Measurements from ENCODE around the gene AASDH. TPM values are rescaled to one million over a fixed set of nuclear protein-coding genes. Genes with fewer than 3 reads are reported as not detected.

The AASDH gene
- total and polyA plus RNA-seq, 2 of the 13 experiments (the other 11 are each of a cell fraction or from before 2014, with no cell fraction given), result 12.6 to 14.1 TPM

- no peak for ATAC-seq
- no peak overlapping the region for H3K9ac ChIP-seq (ENCODE audit: insufficient read depth, low read depth, low read length)
- intact Hi-C loops (cut with micrococcal nuclease; ENCODE audit: unreplicated experiment) (no loop called here), in situ Hi-C loops (cut with HindIII; ENCODE audit: extremely low pct_ligation_motif_present, low pct_unique_long_range_greater_than_20kb) (no loop called here)
- no peaks in the 10 kb centered on the region for H3K79me2 ChIP-seq (ENCODE audit: insufficient read depth, low read length)
- peaks cover 6% of the 10 kb centered on the region; the same call in 1 of the 2 replicates for H3K4me1 ChIP-seq (ENCODE audit: insufficient read depth, low read length)
- no TSS peak for BruUV-seq (replicated peaks)
- 0% methylated on average over 1 of the region's 1 CpG for WGBS (ENCODE audit: low lambda C conversion rate)
- H3K27me3 ChIP-seq (ENCODE audit: control insufficient read depth in 1 of 2, insufficient read depth in 2 of 2, low read length in 2 of 2), result no peaks in the 10 kb centered on the region
- no peak overlapping the region for H3K4me3 ChIP-seq (replicated peaks in 1 of 3; ENCODE audit: insufficient read depth in 1 of 3, low read depth in 2 of 3, low read length in 3 of 3)
- DNase-seq (ENCODE audit: low spot score), result no peak
- no peaks in the 10 kb centered on the region for H4K20me1 ChIP-seq (ENCODE audit: insufficient read depth, low read length)
- FAIRE-seq, result no peak
- no peaks in the 10 kb centered on the region for H3K9me3 ChIP-seq (ENCODE audit: low read length)
- H3K4me2 ChIP-seq (ENCODE audit: low read depth, low read length), result no peak overlapping the region
- TF ChIP-seq TSC22D2 (CRISPR knock-in tag; IDR thresholded peaks at IDR 0.05; ENCODE audit: borderline replicate concordance), result no peak
- TF ChIP-seq HHEX (CRISPR knock-in tag; IDR thresholded peaks at IDR 0.05), result no peak
- TF ChIP-seq HDAC2 (CRISPR knock-in tag; IDR thresholded peaks at IDR 0.05), result no peak
- TF ChIP-seq GATAD2A (CRISPR knock-in tag; IDR thresholded peaks at IDR 0.05), result no peak
- TF ChIP-seq FOXJ3 (CRISPR knock-in tag; IDR thresholded peaks at IDR 0.05; ENCODE audit: borderline replicate concordance), result no peak
- no peak for TF ChIP-seq PLRG1 (conservative IDR thresholded peaks at IDR 0.05)
- no peak for TF ChIP-seq NFIB (CRISPR knock-in tag; IDR thresholded peaks at IDR 0.05; ENCODE audit: borderline replicate concordance)
- TF ChIP-seq JARID2 (CRISPR knock-in tag; IDR thresholded peaks at IDR 0.05; ENCODE audit: insufficient replicate concordance), result no peak
- no peak for TF ChIP-seq HMG20A (CRISPR knock-in tag; IDR thresholded peaks at IDR 0.05; ENCODE audit: borderline replicate concordance)
- no peak for TF ChIP-seq ZFP82 (CRISPR knock-in tag; IDR thresholded peaks at IDR 0.05; ENCODE audit: borderline replicate concordance)
- TF ChIP-seq ZNF432 (CRISPR knock-in tag; IDR thresholded peaks at IDR 0.05; ENCODE audit: borderline replicate concordance), result no peak
- TF ChIP-seq ZMYM3 (CRISPR knock-in tag; IDR thresholded peaks at IDR 0.05), result no peak
- TF ChIP-seq ZNF367 (CRISPR knock-in tag; IDR thresholded peaks at IDR 0.05; ENCODE audit: borderline replicate concordance), result no peak
- no peak for TF ChIP-seq KLF9 (CRISPR knock-in tag; IDR thresholded peaks at IDR 0.05; ENCODE audit: low read depth)
- no peak for TF ChIP-seq ZNF782 (CRISPR knock-in tag; IDR thresholded peaks at IDR 0.05; ENCODE audit: borderline replicate concordance)
- no peak for TF ChIP-seq SATB2 (CRISPR knock-in tag; IDR thresholded peaks at IDR 0.05)
- no peak for TF ChIP-seq IRF1 (CRISPR knock-in tag; IDR thresholded peaks at IDR 0.05; ENCODE audit: low read depth)
- no peak for TF ChIP-seq CEBPG (CRISPR knock-in tag; IDR thresholded peaks at IDR 0.05)
- TF ChIP-seq, protein P1, sequence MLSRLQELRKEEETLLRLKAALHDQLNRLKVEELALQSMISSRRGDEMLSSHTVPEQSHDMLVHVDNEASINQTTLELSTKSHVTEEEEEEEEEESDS (CRISPR knock-in tag; IDR thresholded peaks at IDR 0.05; ENCODE audit: borderline replicate concordance), result no peak
- TF ChIP-seq ZFAT (CRISPR knock-in tag; conservative IDR thresholded peaks at IDR 0.05), result no peak
- ChIA-PET POLR2A (no interaction called here), CTCF (ENCODE audit: low intra/inter-chr PET ratio, low total read pairs) (no interaction called here)
- peaks cover 1 to 7% of the 10 kb centered on the region in 2 experiments; a peak in 2 of 5 replicates for H3K36me3 ChIP-seq (replicated peaks in 1 of 2; ENCODE audit: control insufficient read depth in 1 of 2, insufficient read depth in 2 of 2, low read length in 2 of 2)
- no peak overlapping the region for H2AFZ ChIP-seq (ENCODE audit: low read length)
- no peak overlapping the region for H3K27ac ChIP-seq (ENCODE audit: extremely low read length, insufficient read depth, low read length)
Observed at GRCh38 chr4:56372774-56373173, 14.5 kb downstream of the AASDH start.

All from HepG2 (cell line).